ENCODE measurements around the gene CDK16.
"Not testable (repeated sequence)": the region's sequence is repeated elsewhere in the genome, so short reads cannot be mapped to it uniquely, and the experiment has no call there.

Gene CDK16

GRCh38 chrX:47257620-47258019, 39.1 kb downstream of the CDK16 start:
- not testable (repeated sequence) for DNase-seq

- no peak for DNase-seq
Observed at GRCh38 chrX:47264483-47265173, 46.1 kb downstream of the CDK16 start.

- no peak for DNase-seq
Observed at GRCh38 chrX:47266643-47267042, 48.2 kb downstream of the CDK16 start.

DNA sequence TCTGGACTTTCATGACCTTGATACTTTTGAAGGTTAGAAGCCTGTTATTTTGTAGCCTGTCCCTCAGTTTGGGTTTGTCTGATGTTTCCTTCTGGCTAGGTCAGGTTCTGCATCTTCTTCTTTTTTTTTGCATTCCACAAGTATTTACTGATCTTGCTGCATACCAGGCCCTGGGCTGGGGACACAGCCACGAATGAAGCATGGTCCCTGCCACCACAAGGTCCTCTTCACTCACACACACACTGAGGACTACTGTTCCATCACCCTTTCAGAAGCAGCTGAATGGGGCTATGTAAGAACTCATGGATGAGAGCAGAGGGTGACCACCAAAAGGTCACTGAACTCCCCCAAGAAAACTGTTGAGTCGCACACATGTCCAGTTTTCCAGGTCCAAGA, 53.5 kb downstream of the CDK16 start:
- no peak for DNase-seq

DNA sequence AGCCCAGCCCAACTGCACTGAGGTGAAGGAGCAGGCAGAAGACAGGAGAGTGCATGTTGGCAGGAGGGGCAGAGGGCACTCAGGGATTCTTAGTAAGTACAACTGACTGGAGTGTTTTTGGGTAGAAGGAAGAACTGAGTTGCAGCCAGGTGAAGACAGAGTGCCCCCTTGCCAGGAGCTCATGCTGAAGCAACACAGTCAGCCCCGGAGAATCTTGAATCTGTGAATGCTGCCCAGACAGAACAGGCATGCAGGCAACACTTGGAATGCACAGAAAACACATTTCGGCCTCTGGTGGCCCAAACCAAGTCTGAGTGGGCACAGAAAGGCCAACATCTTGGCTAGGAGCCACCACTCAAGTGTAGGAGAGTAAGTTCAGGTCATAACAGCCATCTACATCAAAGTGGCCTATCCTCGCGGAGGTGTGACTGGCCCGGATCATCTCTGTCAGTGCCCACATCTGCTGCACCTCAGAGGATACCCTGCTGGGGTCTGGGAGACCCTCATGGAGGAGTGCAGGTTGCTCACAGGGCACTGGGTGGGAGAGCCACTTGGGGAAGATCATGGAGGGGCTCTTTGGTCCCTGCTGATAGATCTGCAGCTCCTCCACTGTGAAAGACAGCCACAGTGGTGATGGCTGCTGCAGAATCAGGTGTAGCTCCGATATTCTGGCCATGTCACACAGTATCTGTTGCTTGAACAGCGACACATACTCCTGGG, 54.7 kb downstream of the CDK16 start:
- no peak for DNase-seq

- no peak for DNase-seq
Observed at GRCh38 chrX:47278691-47279090, 60.2 kb downstream of the CDK16 start.
